ENCODE data around the gene ZNF311. TPM values are rescaled to one million over a fixed set of nuclear protein-coding genes. Genes with fewer than 3 reads are reported as not detected.

ZNF311 gene
- total and polyA plus RNA-seq, 2 of the 13 experiments (the other 11 are each of a cell fraction or from before 2014, with no cell fraction given), result not detected

- TF ChIP-seq SALL1 (CRISPR knock-in tag; IDR thresholded peaks at IDR 0.05) (peak; percentile 84), SOX5 (CRISPR knock-in tag; IDR thresholded peaks at IDR 0.05; ENCODE audit: borderline replicate concordance) (peak; percentile 71), ZNF790 (CRISPR knock-in tag; IDR thresholded peaks at IDR 0.05; ENCODE audit: borderline replicate concordance) (0 out of 2 replicates have a peak, but pooled peaks have one; percentile 39), ZNF414 (CRISPR knock-in tag; IDR thresholded peaks at IDR 0.05) (0 out of 2 replicates have a peak, but pooled peaks have one; percentile 79), SMC3 (IDR thresholded peaks at IDR 0.05; ENCODE audit: low read length) (peak; percentile 13; the same call in 1 of the 2 replicates), ZBTB42 (CRISPR knock-in tag; IDR thresholded peaks at IDR 0.05) (no peak), KLF9 (CRISPR knock-in tag; IDR thresholded peaks at IDR 0.05; ENCODE audit: low read depth) (peak; percentile 87; the same call in 1 of the 2 replicates), ZNF512 (CRISPR knock-in tag; IDR thresholded peaks at IDR 0.05) (no peak), ZNF124 (CRISPR knock-in tag; IDR thresholded peaks at IDR 0.05) (peak; percentile 92), NR1H2 (CRISPR knock-in tag; IDR thresholded peaks at IDR 0.05; ENCODE audit: borderline replicate concordance, low read depth) (no peak), ZNF740 (CRISPR knock-in tag; IDR thresholded peaks at IDR 0.05) (no peak), ZMYM3 (CRISPR knock-in tag; IDR thresholded peaks at IDR 0.05) (peak; percentile 77), SMAD1 (CRISPR knock-in tag; IDR thresholded peaks at IDR 0.05; ENCODE audit: borderline replicate concordance, low read depth) (no peak), ZBED4 (CRISPR knock-in tag; IDR thresholded peaks at IDR 0.05; ENCODE audit: borderline replicate concordance) (0 out of 2 replicates have a peak, but pooled peaks have one; percentile 31), CCDC6 (CRISPR knock-in tag; IDR thresholded peaks at IDR 0.05) (no peak), ERF (CRISPR knock-in tag; IDR thresholded peaks at IDR 0.05) (peak; percentile 87), ZBTB26 (CRISPR knock-in tag; IDR thresholded peaks at IDR 0.05; ENCODE audit: borderline replicate concordance) (peak; percentile 68; the same call in 1 of the 2 replicates), FOXP1 (IDR thresholded peaks at IDR 0.05) (no peak), FOXP1 (CRISPR knock-in tag; IDR thresholded peaks at IDR 0.05) (0 out of 2 replicates have a peak, but pooled peaks have one; percentile 42), ZNF672 (CRISPR knock-in tag; IDR thresholded peaks at IDR 0.05) (no peak), MEIS1 (CRISPR knock-in tag; IDR thresholded peaks at IDR 0.05; ENCODE audit: borderline replicate concordance) (0 out of 2 replicates have a peak, but pooled peaks have one; percentile 47), SNAPC2 (CRISPR knock-in tag; IDR thresholded peaks at IDR 0.05) (0 out of 2 replicates have a peak, but pooled peaks have one; percentile 9), NR3C1 (CRISPR knock-in tag; IDR thresholded peaks at IDR 0.05) (no peak)
Observed at GRCh38 chr6:28985462-28986164, 19.5 kb downstream of the ZNF311 start (continued).
